OCI-LY7 (cell line): ENCODE results near the gene CACNB1. TPM values are rescaled to one million over a fixed set of nuclear protein-coding genes. Genes with fewer than 3 reads are reported as not detected.

Source experiments
- BruUV-seq: library from RNA; stranded (reverse); fragments of 400-500 nt; replicated peaks from 2 replicates; lab custom pipeline; 2021; lab: Mats Ljungman, UMichigan
- CTCF ChIA-PET: fragments of 300-600 bp; sonication (Branson Sonifier 250); formaldehyde crosslinking; loops from one replicate; lab custom pipeline; 2022; ENCODE audit warnings: antibody characterized with exemption; ENCODE audit not compliant: unreplicated experiment; lab: Charles Lee
- POLR2A ChIA-PET: fragments of 300-600 bp; sonication (Branson Sonifier 250); formaldehyde crosslinking; loops from one replicate; lab custom pipeline; 2022; ENCODE audit warnings: antibody characterized with exemption; lab: Charles Lee
- DNase-seq: peaks from one replicate; pipeline ENCODE4 v3.0.0-alpha.2; 2015; ENCODE audit warnings: low spot score
- H2AFZ ChIP-seq: fragments of 200-600 bp; sonication (generic), shearing (Covaris generic); 2 replicates; pipeline ENCODE4 v1.6.1; 2014; ENCODE audit warnings: mild to moderate bottlenecking, antibody characterized with exemption, low read length, moderate library complexity
- H3K27ac ChIP-seq: fragments of 200-600 bp; sonication (generic); 2 replicates; pipeline ENCODE4 v1.5.1; 2014; ENCODE audit warnings: mixed run types, low read depth, mild to moderate bottlenecking, moderate library complexity, low read length, inconsistent platforms; ENCODE audit not compliant: poor library complexity, severe bottlenecking
- H3K36me3 ChIP-seq: fragments of 200-600 bp; sonication (generic); 2 replicates; pipeline ENCODE4 v1.6.1; 2014; ENCODE audit warnings: mild to moderate bottlenecking, antibody characterized with exemption, low read length, moderate library complexity, mixed read lengths; ENCODE audit not compliant: insufficient read depth
- H3K4me1 ChIP-seq: fragments of 200-600 bp; sonication (generic); 2 replicates; pipeline ENCODE4 v1.5.1; 2014; ENCODE audit warnings: mild to moderate bottlenecking, low read length; ENCODE audit not compliant: insufficient read depth, poor library complexity, severe bottlenecking
- H3K4me2 ChIP-seq: fragments of 200-600 bp; sonication (generic); 2 replicates; pipeline ENCODE4 v1.6.1; 2014; ENCODE audit warnings: mild to moderate bottlenecking, low read length
- H3K4me3 ChIP-seq: fragments of 200-600 bp; sonication (generic); 2 replicates; pipeline ENCODE4 v1.5.1; 2014; ENCODE audit warnings: mild to moderate bottlenecking, low read depth, low read length; ENCODE audit not compliant: poor library complexity, severe bottlenecking
- H3K79me2 ChIP-seq: fragments of 200-600 bp; sonication (generic); 2 replicates; pipeline ENCODE4 v1.6.1; 2016; ENCODE audit warnings: low read depth, mild to moderate bottlenecking, low read length, moderate library complexity, mixed read lengths; ENCODE audit not compliant: insufficient read depth
- H3K9me2 ChIP-seq: fragments of 200-600 bp; sonication (generic); 2 replicates; pipeline ENCODE4 v1.6.1; 2016; ENCODE audit warnings: mild to moderate bottlenecking, low read length, mixed read lengths; ENCODE audit not compliant: insufficient read depth
- H3K9me3 ChIP-seq: fragments of 200-600 bp; sonication (generic); 2 replicates; pipeline ENCODE4 v1.6.1; 2014; ENCODE audit warnings: mild to moderate bottlenecking, mixed run types, low read length, mixed read lengths
- H4K20me1 ChIP-seq: fragments of 200-600 bp; sonication (generic); 2 replicates; pipeline ENCODE4 v1.6.1; 2014; ENCODE audit warnings: mild to moderate bottlenecking, antibody characterized with exemption, low read length, moderate library complexity, mixed read lengths; ENCODE audit not compliant: insufficient read depth
- CTCF ChIP-seq: fragments of 200-600 bp; sonication (generic); conservative IDR thresholded peaks from 2 replicates; pipeline ENCODE4 v1.5.1; 2014; ENCODE audit warnings: mild to moderate bottlenecking, antibody characterized with exemption, low read length, moderate library complexity, mixed read lengths
- EZH2phosphoT487 ChIP-seq: fragments of 200-600 bp; sonication (generic); IDR thresholded peaks from 2 replicates; pipeline ENCODE4 v1.6.1; 2018; ENCODE audit warnings: low read depth, borderline replicate concordance, mild to moderate bottlenecking, mixed run types, antibody characterized with exemption, low read length, moderate library complexity, mixed read lengths
- intact Hi-C: fragments of 100-400 bp; cut with micrococcal nuclease; formaldehyde crosslinking; loops from one replicate; pipeline ENCODE4 v1.10.0; 2022; ENCODE audit not compliant: unreplicated experiment
- total RNA-seq, 2 experiments: library from RNA; depleted of rRNA in 1 of 2; stranded (reverse); fragments of >200 nt in 1 of 2; shearing (Covaris generic) in 1 of 2; gene quantifications; 2 replicates each; pipeline ENCODE4 v1.2.3, GENCODE V29; 2014 to 2022

Gene CACNB1
- total RNA-seq, 2 experiments from 2014 or later, result 23.7 to 30.9 TPM

GRCh38 chr17:39231091-39231561 lies 33.7 kb upstream of the CACNB1 start:
- POLR2A ChIA-PET, result interaction anchor here (0.6 to 3.2 kb wide), 3 partner anchors 24 to 71 kb away, joined by 3 to 18 read pairs (median 4); no protein-coding TSS in a partner anchor
- Histone ChIP-seq H3K79me2 (no peaks in the 10 kb centered on the region), H3K4me2 (peak overlapping the region; percentile 54), H4K20me1 (no peaks in the 10 kb centered on the region), H3K27ac (no peak overlapping the region), H2AFZ (no peak overlapping the region), H3K36me3 (no peaks in the 10 kb centered on the region), H3K4me1 (peaks cover 30% of the 10 kb centered on the region), H3K9me3 (no peaks in the 10 kb centered on the region), H3K9me2 (no peaks in the 10 kb centered on the region), H3K4me3 (no peak overlapping the region)
- TF ChIP-seq EZH2phosphoT487 (no peak), CTCF (no peak)
- no peak for DNase-seq
- intact Hi-C loops, result no loop called here
- CTCF ChIA-PET, result interaction anchor here (1.6 to 3.9 kb wide), 2 partner anchors 22 to 24 kb away, joined by 6 to 23 read pairs; no protein-coding TSS in a partner anchor
- BruUV-seq, result no TSS peak

DNA sequence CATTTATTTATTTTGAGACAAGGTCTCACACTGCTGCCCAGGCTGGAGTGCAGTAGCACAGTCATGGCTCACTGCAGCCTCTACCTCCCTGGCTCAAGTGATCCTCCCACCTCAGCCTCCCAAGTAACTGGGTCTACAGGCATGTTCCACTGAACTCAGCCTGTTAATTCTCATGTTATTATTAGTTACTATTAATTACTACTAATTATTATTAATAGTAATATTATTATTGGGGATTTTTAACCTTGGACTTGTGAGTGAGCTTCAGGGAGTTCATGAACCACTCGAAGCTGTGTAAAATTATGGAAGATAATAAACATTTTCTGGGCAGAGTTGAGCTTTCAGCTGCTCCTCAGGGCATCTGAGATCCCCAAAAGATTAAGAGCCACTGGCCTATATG lies 32.9 kb upstream of the CACNB1 start:
- ChIA-PET POLR2A (interaction anchor here (3.2 kb wide), 1 partner anchor 23 kb away, joined by 18 read pairs; no protein-coding TSS in a partner anchor), CTCF (interaction anchor here (3.9 kb wide), 1 partner anchor 22 kb away, joined by 23 read pairs; no protein-coding TSS in a partner anchor)
- H3K4me2 ChIP-seq, result no peak overlapping the region
- no peaks in the 10 kb centered on the region for H3K79me2 ChIP-seq
- no TSS peak for BruUV-seq
- DNase-seq, result no peak
- no peaks in the 10 kb centered on the region for H3K36me3 ChIP-seq
- no peaks in the 10 kb centered on the region for H3K9me3 ChIP-seq
- no peak overlapping the region for H3K4me3 ChIP-seq
- H3K27ac ChIP-seq, result no peak overlapping the region
- no peak overlapping the region for H2AFZ ChIP-seq
- no peaks in the 10 kb centered on the region for H4K20me1 ChIP-seq
- H3K4me1 ChIP-seq, result peaks cover 23% of the 10 kb centered on the region
- intact Hi-C loops, result no loop called here
- H3K9me2 ChIP-seq, result no peaks in the 10 kb centered on the region
- no peak for TF ChIP-seq EZH2phosphoT487
- no peak for TF ChIP-seq CTCF

- intact Hi-C loops, result no loop called here
- no peak overlapping the region for H3K27ac ChIP-seq
- H4K20me1 ChIP-seq, result no peaks in the 10 kb centered on the region
- H3K79me2 ChIP-seq, result no peaks in the 10 kb centered on the region
- ChIA-PET POLR2A (interaction anchor here (3.2 kb wide), 1 partner anchor 22 kb away, joined by 18 read pairs; no protein-coding TSS in a partner anchor), CTCF (interaction anchor here (3.9 kb wide), 1 partner anchor 21 kb away, joined by 23 read pairs; no protein-coding TSS in a partner anchor)
- no peak for TF ChIP-seq EZH2phosphoT487
- no peak overlapping the region for H3K4me3 ChIP-seq
- H3K4me1 ChIP-seq, result peaks cover 17% of the 10 kb centered on the region
- H3K4me2 ChIP-seq, result no peak overlapping the region
- no peaks in the 10 kb centered on the region for H3K36me3 ChIP-seq
- no peak for DNase-seq
- no peaks in the 10 kb centered on the region for H3K9me2 ChIP-seq
- H3K9me3 ChIP-seq, result no peaks in the 10 kb centered on the region
- no TSS peak for BruUV-seq
- no peak overlapping the region for H2AFZ ChIP-seq
Observed at GRCh38 chr17:39229274-39229913, 31.9 kb upstream of the CACNB1 start.
